Right lobe of liver (tissue), 6 donors: ENCODE results near the gene APOBEC3G. TPM values are rescaled to one million over a fixed set of nuclear protein-coding genes. Genes with fewer than 3 reads are reported as not detected.
"Not testable (repeated sequence)": the region's sequence is repeated elsewhere in the genome, so short reads cannot be mapped to it uniquely, and the experiment has no call there.

Experiments
- ATAC-seq, 4 donors: fragments of 200-7000 bp; cut with Tn5 transposase; one replicate each; pipeline ENCODE4 v1.9.1; 2020; ENCODE audit warnings: mild to moderate bottlenecking in 4 of 4, moderate library complexity in 4 of 4
- DNase-seq, 3 donors: peaks; one replicate each; pipeline ENCODE4 v3.0.0-alpha.2; 2020
- H3K27ac ChIP-seq, 3 donors: fragments of 200-600 bp; one replicate each; pipeline ENCODE4 v1.8.0; 2022
- H3K27me3 ChIP-seq, 2 donors: fragments of 200-600 bp; one replicate each; pipeline ENCODE4 v1.8.0; 2022
- H3K36me3 ChIP-seq, 4 donors: fragments of 200-600 bp; sonication (generic) in 1 of 4; one replicate each; pipeline versions ENCODE4 v1.5.1 to v1.8.0; 2017 to 2022; ENCODE audit warnings: control low read depth in 1 of 4
- H3K4me1 ChIP-seq, 4 donors: fragments of 200-600 bp; sonication (generic) in 1 of 4; one replicate each; pipeline versions ENCODE4 v1.5.1 to v1.8.0; 2017 to 2022; ENCODE audit warnings: control low read depth in 1 of 4
- H3K4me3 ChIP-seq, 3 donors: fragments of 200-600 bp; one replicate each; pipeline ENCODE4 v1.8.0; 2022
- H3K9me3 ChIP-seq, 4 donors: fragments of 200-600 bp; sonication (generic) in 1 of 4; one replicate each; pipeline versions ENCODE4 v1.5.1 to v1.8.0; 2017 to 2022; ENCODE audit warnings: control low read depth in 1 of 4
- POLR2A ChIP-seq: fragments of 450-650 bp; IDR thresholded peaks from one replicate; pipeline ENCODE4 v1.6.1; 2017; ENCODE audit warnings: antibody characterized with exemption, mild to moderate bottlenecking
- WGBS: methylation state at CpG from one replicate; pipeline ENCODE4 v1.1.6; 2018; ENCODE audit warnings: low coverage, low lambda C conversion rate; ENCODE audit not compliant: insufficient coverage; ENCODE audit errors: missing lambda C conversion rate; 5-methylcytosine and 5-hydroxymethylcytosine counted together
- intact Hi-C, 2 donors: fragments of 100-400 bp; cut with DNase I; formaldehyde crosslinking; loops; one replicate each; pipeline versions ENCODE4 v1.11.2 to v1.14.1; 2022
- long read RNA-seq: library from polyadenylated mRNA; unstranded; transcript quantifications from one replicate; pipeline ENCODE4 v2.0.0, GENCODE V29; 2019
- total RNA-seq, 6 experiments: library from RNA; depleted of rRNA in 2 of 6; stranded (reverse); fragments of >200 nt in 2 of 6; fragmentation: NEBNext Ultra II Directional in 3 of 6; extraction: Animal tissue kit (Norgen Biotek cat#: 25700) in 3 of 6; gene quantifications; one replicate each; pipeline versions ENCODE4 v1.1.0 to v1.2.4, GENCODE V29; 2016 to 2023
- TF ChIP-seq, protein P1 (sequence below), 4 donors: fragments of 200-600 bp in 3 of 4; fragments of 450-650 bp in 1 of 4; IDR thresholded peaks; one replicate each; pipeline versions ENCODE4 v1.5.1 to v1.8.0; 2016 to 2022; ENCODE audit warnings: antibody characterized with exemption in 4 of 4, mild to moderate bottlenecking in 2 of 4
- donor health status: DM: no; HTN: yes; CAD: no.
- donor health status: DM: no; HTN: no; CAD: no.
- donor health status: DM: no; HTN: no; CAD: no.
- donor health status: DM: no; HTN: yes; CAD: no.
- donor health status: DM: no; HTN: yes; CAD: no.

APOBEC3G gene
- total RNA-seq, result 1 to 10 TPM in 5 of 6 experiments, under 1 TPM in 1; 0.42 to 3.0 (median 2.0) TPM
- long read RNA-seq, partial matches to known transcripts, result 0 of 2 reads
- long read RNA-seq, other reads (novel, unspliced or antisense), result 1 of 2 reads

DNA sequence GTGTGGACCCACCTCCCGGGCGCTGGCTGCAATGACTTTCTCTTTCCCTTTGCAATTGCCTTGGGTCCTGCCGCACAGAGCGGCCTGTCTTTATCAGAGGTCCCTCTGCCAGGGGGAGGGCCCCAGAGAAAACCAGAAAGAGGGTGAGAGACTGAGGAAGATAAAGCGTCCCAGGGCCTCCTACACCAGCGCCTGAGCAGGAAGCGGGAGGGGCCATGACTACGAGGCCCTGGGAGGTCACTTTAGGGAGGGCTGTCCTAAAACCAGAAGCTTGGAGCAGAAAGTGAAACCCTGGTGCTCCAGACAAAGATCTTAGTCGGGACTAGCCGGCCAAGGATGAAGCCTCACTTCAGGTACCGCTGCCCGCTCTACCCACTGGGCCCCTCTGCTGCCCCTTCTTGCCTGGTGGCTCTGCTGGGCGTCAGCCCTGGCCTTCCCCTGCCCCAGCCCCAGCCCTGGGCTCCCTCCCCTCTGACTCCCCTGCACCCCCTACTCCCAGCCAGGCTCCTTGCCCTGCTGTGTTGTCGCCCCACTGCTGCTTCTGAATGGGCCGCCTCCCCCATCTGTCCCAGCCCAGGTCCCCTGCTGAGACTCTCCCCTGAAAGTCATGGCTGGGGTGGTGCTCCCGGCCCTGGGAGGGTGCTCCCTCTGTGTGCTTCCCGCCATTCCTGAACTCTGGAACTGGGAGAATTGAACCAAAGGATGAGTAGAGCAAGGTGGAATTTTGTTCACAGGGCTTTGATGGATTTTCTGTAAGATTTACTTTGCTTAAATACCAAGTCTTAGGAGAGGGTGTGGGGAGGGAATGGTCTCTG is at the start of gene APOBEC3G:
TSS of gene APOBEC3G (plus strand) at position 250 of the 815 bp plus-strand sequence. CDS start at position 337, 87 bp downstream.
- peak in 1 of 3 donors; percentile 45 for DNase-seq
- H3K4me1 ChIP-seq, H3K9me3 ChIP-seq, H3K36me3 ChIP-seq, H3K27me3 ChIP-seq, intact Hi-C loops: not testable (repeated sequence)
- ATAC-seq, result peak; percentile 89 to 94 (median 90)
- Histone ChIP-seq H3K4me3 (peak within 1 kb of the TSS; percentile 43 to 50 (median 49)), H3K27ac (peak within 1 kb of the TSS; percentile 36 to 75 (median 49))
- WGBS, result 17% methylated on average over 5 of the region's 17 CpGs

DNA sequence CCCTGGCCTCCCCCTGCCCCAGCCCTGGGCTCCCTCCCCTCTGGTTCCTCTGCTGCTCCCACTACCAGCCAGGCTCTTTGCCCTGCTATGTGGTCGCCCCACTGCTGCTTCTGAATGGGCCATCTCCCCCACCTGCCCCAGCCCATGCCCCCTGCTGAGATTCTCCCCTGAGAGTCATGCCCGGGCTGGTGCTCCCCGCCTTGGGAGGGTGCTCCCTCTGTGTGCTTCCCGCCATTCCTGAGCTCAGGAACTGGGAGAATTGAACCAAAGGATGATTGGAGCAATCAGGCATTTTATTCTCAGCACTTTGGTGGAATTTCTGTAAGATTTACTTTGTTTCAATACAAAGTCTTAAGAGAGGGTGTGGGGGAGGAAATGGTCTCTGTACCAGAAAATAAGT is 49.4 kb upstream of the APOBEC3G start:
- Histone ChIP-seq H3K27ac (no peak overlapping the region), H3K27me3 (no peaks in the 10 kb centered on the region), H3K36me3 (no peaks in the 10 kb centered on the region), H3K4me3 (no peak overlapping the region), H3K9me3 (no peaks in the 10 kb centered on the region), H3K4me1 (no peaks in the 10 kb centered on the region)
- intact Hi-C loops, result no loop called here
- DNase-seq (no peak), ATAC-seq (no peak)
- 80% methylated on average over 1 of the region's 4 CpGs for WGBS
- TF ChIP-seq POLR2A, result no peak

DNA sequence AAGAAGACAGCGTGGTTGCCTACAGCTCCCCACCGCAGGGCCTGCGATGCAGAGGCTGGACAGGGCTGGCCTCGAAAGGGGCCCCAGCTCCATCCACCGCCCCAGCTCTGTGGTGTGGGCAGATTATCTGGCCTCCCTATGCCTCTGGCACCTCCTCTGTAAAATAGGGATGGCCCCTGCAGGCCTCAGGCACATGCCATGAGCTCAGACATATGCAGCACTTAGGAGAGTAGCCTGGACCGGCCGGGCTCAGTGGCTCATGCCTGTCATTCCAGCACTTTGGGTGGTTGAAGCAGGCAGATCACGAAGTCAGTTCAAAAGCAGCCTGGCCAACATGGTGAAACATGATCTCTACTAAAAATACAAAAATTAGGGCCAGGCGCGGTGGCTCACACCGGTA is 48.8 kb upstream of the APOBEC3G start:
- Histone ChIP-seq H3K4me1 (no peaks in the 10 kb centered on the region), H3K27ac (no peak overlapping the region), H3K9me3 (no peaks in the 10 kb centered on the region), H3K4me3 (no peak overlapping the region), H3K27me3 (no peaks in the 10 kb centered on the region), H3K36me3 (no peaks in the 10 kb centered on the region)
- ATAC-seq (no peak), DNase-seq (no peak)
- 92% methylated on average over 6 of the region's 11 CpGs for WGBS
- intact Hi-C loops, result no loop called here
- TF ChIP-seq, protein P1, sequence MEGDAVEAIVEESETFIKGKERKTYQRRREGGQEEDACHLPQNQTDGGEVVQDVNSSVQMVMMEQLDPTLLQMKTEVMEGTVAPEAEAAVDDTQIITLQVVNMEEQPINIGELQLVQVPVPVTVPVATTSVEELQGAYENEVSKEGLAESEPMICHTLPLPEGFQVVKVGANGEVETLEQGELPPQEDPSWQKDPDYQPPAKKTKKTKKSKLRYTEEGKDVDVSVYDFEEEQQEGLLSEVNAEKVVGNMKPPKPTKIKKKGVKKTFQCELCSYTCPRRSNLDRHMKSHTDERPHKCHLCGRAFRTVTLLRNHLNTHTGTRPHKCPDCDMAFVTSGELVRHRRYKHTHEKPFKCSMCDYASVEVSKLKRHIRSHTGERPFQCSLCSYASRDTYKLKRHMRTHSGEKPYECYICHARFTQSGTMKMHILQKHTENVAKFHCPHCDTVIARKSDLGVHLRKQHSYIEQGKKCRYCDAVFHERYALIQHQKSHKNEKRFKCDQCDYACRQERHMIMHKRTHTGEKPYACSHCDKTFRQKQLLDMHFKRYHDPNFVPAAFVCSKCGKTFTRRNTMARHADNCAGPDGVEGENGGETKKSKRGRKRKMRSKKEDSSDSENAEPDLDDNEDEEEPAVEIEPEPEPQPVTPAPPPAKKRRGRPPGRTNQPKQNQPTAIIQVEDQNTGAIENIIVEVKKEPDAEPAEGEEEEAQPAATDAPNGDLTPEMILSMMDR (IDR thresholded peaks at IDR 0.05), result no peak
- no peak for TF ChIP-seq POLR2A

DNA sequence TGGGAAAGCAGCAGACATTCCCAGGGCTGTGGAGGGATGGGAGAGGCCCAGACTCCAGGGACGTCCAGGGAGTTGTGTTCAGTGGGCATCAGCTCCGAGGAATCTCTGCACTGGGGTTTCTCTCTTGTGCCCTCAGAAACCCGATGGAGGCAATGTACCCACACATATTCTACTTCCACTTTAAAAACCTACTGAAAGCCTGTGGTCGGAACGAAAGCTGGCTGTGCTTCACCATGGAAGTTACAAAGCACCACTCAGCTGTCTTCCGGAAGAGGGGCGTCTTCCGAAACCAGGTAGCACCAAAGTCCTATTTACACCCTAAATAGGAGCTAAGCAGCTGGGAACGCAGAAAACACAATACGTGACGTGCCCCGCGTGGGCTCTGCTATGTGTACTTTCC is 47.8 kb upstream of the APOBEC3G start:
- intact Hi-C loops, result no loop called here
- no peaks in the 10 kb centered on the region for H3K4me1 ChIP-seq
- H3K36me3 ChIP-seq, result no peaks in the 10 kb centered on the region
- H3K9me3 ChIP-seq, result no peaks in the 10 kb centered on the region
- no peaks in the 10 kb centered on the region for H3K27me3 ChIP-seq
- no peak for TF ChIP-seq POLR2A
- TF ChIP-seq, protein P1 (IDR thresholded peaks at IDR 0.05), result no peak
- WGBS, result 90% methylated on average over 11 of the region's 13 CpGs
- no peak overlapping the region for H3K4me3 ChIP-seq
- no peak overlapping the region for H3K27ac ChIP-seq
- ATAC-seq, result no peak
- DNase-seq, result no peak

DNA sequence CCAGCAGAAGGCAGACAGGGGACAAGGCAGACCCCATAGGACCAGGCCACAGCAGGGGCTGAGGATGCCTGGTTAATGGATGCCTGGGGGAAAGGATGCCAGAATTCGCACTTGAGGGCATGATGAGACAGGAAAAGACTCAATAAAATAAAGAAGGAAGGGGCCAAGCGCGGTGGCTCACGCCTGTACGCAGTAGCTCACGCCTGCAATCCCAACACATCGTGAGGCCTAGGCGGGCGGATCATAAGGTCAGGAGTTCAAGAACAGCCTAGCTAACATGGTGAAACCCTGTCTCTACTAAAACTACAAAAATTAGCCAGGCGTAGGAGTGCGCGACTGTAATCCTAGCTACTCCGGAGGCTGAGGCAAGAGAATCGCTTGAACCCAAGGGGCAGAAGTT is 46.4 kb upstream of the APOBEC3G start:
- 94% methylated on average over 14 of the region's 14 CpGs for WGBS
- ATAC-seq (no peak), DNase-seq (no peak)

DNA sequence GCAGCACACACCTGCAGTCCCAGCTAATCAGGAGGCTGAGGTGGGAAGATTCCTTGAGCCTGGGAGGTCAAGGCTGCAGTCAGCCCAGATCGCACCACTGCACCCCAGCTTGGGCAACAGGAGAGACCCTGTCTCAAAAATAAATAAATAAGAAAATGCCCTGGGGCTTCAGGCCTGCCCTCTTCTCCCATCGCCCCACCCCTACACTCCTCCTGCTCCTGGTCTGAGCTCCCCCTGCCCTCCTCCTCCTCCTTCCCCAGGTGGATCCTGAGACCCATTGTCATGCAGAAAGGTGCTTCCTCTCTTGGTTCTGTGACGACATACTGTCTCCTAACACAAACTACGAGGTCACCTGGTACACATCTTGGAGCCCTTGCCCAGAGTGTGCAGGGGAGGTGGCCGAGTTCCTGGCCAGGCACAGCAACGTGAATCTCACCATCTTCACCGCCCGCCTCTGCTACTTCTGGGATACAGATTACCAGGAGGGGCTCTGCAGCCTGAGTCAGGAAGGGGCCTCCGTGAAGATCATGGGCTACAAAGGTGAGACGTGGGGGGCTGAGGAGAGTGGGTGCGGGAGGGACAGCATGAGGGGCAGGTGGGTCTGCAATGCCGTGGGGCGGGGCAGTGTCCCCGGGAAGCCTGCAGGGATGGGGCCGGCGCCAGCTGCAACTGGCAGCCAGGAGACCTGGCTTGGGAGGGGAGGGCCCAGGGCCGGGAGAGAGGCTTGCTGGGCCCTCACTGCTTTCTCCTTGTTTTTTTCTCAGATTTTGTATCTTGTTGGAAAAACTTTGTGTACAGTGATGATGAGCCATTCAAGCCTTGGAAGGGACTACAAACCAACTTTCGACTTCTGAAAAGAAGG is 45.4 kb upstream of the APOBEC3G start:
- H3K27me3 ChIP-seq, H3K4me1 ChIP-seq, H3K4me3 ChIP-seq, H3K36me3 ChIP-seq, H3K9me3 ChIP-seq, H3K27ac ChIP-seq, DNase-seq, intact Hi-C loops, ATAC-seq: not testable (repeated sequence)
- no CpG with 5 or more reads among the region's 18 CpGs for WGBS

More for the DNA sequence above, 46.4 kb upstream of the APOBEC3G start:
- no peak for TF ChIP-seq POLR2A
- TF ChIP-seq, protein P1 (IDR thresholded peaks at IDR 0.05), result no peak
- no peak overlapping the region for H3K4me3 ChIP-seq
- intact Hi-C loops, result no loop called here
- no peaks in the 10 kb centered on the region for H3K27me3 ChIP-seq
- H3K4me1 ChIP-seq, result no peaks in the 10 kb centered on the region
- no peaks in the 10 kb centered on the region for H3K36me3 ChIP-seq
- no peaks in the 10 kb centered on the region for H3K9me3 ChIP-seq
- H3K27ac ChIP-seq, result no peak overlapping the region

DNA sequence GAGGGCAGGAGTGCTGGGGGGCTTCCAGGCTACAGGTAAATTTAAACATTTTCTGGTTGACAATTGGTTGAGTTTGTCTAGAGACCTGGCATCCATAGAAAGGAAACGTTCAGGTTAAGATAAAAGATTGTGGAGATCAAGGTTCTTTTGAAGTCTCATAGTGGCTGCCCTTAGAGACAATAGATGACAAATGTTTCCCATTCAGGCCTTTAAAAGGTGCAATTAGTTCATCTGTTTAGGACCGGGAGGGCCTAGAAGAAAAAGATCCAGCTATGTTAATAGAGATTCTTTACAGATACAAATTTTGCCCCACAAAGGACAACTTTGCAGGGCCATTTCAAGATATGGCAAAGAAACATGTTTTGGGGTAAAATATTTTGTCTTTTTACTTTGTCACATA is 40.0 kb upstream of the APOBEC3G start:
- H3K27ac ChIP-seq, H3K27me3 ChIP-seq, H3K4me1 ChIP-seq, H3K9me3 ChIP-seq, intact Hi-C loops, H3K36me3 ChIP-seq, H3K4me3 ChIP-seq, ATAC-seq, DNase-seq: not testable (repeated sequence)
- 52% methylated on average over 2 of the region's 2 CpGs for WGBS
